OCI-LY1 (cell line): ENCODE data around the gene BDNF.

Experiments used
- H2AFZ ChIP-seq: fragments of 200-600 bp; sonication (generic), shearing (Covaris generic); 2 replicates; pipeline ENCODE4 v1.6.0; 2014; ENCODE audit warnings: antibody characterized with exemption, mild to moderate bottlenecking, low read length
- H3F3A ChIP-seq: fragments of 200-600 bp; sonication (generic), shearing (Covaris generic); 2 replicates; pipeline ENCODE4 v1.6.0; 2014; ENCODE audit warnings: mild to moderate bottlenecking, antibody characterized with exemption, low read length, moderate library complexity; ENCODE audit not compliant: insufficient read depth
- H3K27ac ChIP-seq: fragments of 200-600 bp; sonication (generic); 2 replicates; pipeline ENCODE4 v1.5.1; 2014; ENCODE audit warnings: low read length, mixed run types, mild to moderate bottlenecking, low read depth; ENCODE audit not compliant: poor library complexity, severe bottlenecking
- H3K27me3 ChIP-seq: fragments of 200-600 bp; sonication (generic); 2 replicates; pipeline ENCODE4 v1.6.0; 2014; ENCODE audit warnings: antibody characterized with exemption, mild to moderate bottlenecking, low read length, moderate library complexity; ENCODE audit not compliant: insufficient read depth
- H3K36me3 ChIP-seq: fragments of 200-600 bp; sonication (generic); 2 replicates; pipeline ENCODE4 v1.6.1; 2014; ENCODE audit warnings: mild to moderate bottlenecking, antibody characterized with exemption, low read length, moderate library complexity, mixed read lengths; ENCODE audit not compliant: insufficient read depth
- H3K4me1 ChIP-seq: fragments of 200-600 bp; sonication (generic); 2 replicates; pipeline ENCODE4 v1.5.1; 2014; ENCODE audit warnings: mild to moderate bottlenecking, low read length, moderate library complexity; ENCODE audit not compliant: insufficient read depth, severe bottlenecking
- H3K4me2 ChIP-seq: fragments of 200-600 bp; sonication (generic), shearing (Covaris generic); 2 replicates; pipeline ENCODE4 v1.6.1; 2014; ENCODE audit warnings: low read length
- H3K4me3 ChIP-seq: fragments of 200-600 bp; sonication (generic); 2 replicates; pipeline ENCODE4 v1.5.1; 2014; ENCODE audit warnings: low read length, low read depth, mild to moderate bottlenecking, mixed read lengths; ENCODE audit not compliant: poor library complexity, severe bottlenecking
- H3K79me2 ChIP-seq: fragments of 200-600 bp; shearing (Covaris generic); 2 replicates; pipeline ENCODE4 v1.6.1; 2016; ENCODE audit warnings: mixed run types, low read length, mixed read lengths; ENCODE audit not compliant: insufficient read depth
- H3K9ac ChIP-seq: fragments of 200-600 bp; sonication (generic), shearing (Covaris generic); 2 replicates; pipeline ENCODE4 v1.6.1; 2014; ENCODE audit warnings: mild to moderate bottlenecking, low read length, mixed read lengths
- H3K9me2 ChIP-seq: fragments of 200-600 bp; sonication (generic), shearing (Covaris generic); 2 replicates; pipeline ENCODE4 v1.6.1; 2014; ENCODE audit warnings: low read depth, mild to moderate bottlenecking, low read length, mixed read lengths
- H3K9me3 ChIP-seq: fragments of 200-600 bp; shearing (Covaris generic); 2 replicates; pipeline ENCODE4 v1.6.1; 2014; ENCODE audit warnings: low read length, mixed read lengths
- H4K20me1 ChIP-seq: fragments of 200-600 bp; sonication (generic), shearing (Covaris generic); 2 replicates; pipeline ENCODE4 v1.6.0; 2016; ENCODE audit warnings: mild to moderate bottlenecking, low read length; ENCODE audit not compliant: insufficient read depth
- CTCF ChIP-seq: fragments of 200-600 bp; sonication (generic), shearing (Covaris generic); IDR thresholded peaks from 2 replicates; pipeline ENCODE4 v1.5.1; 2017; ENCODE audit warnings: mild to moderate bottlenecking, antibody characterized with exemption, low read length, moderate library complexity, mixed read lengths
- EZH2 ChIP-seq: fragments of 200-600 bp; sonication (generic), shearing (Covaris generic); IDR thresholded peaks from 2 replicates; pipeline ENCODE4 v1.8.0; 2017; ENCODE audit warnings: borderline replicate concordance, mixed run types, mild to moderate bottlenecking, antibody characterized with exemption, low read length, moderate library complexity, mixed read lengths

Gene BDNF

GRCh38 chr11:27651711-27652110, 48.5 kb downstream of the BDNF start:
- Histone ChIP-seq H3K9me3 (no peaks in the 10 kb centered on the region), H3K36me3 (no peaks in the 10 kb centered on the region), H3K9ac (no peak overlapping the region), H2AFZ (no peak overlapping the region), H3K4me2 (no peak overlapping the region), H4K20me1 (no peaks in the 10 kb centered on the region), H3K4me1 (no peaks in the 10 kb centered on the region), H3K27ac (no peak overlapping the region), H3K27me3 (no peaks in the 10 kb centered on the region), H3K9me2 (no peaks in the 10 kb centered on the region), H3K4me3 (no peak overlapping the region), H3K79me2 (no peaks in the 10 kb centered on the region), H3F3A (no peaks in the 10 kb centered on the region)
- TF ChIP-seq CTCF: no peak
- no peak for TF ChIP-seq EZH2

- no peak overlapping the region for H3K27ac ChIP-seq
These were observed 49.3 kb downstream of the BDNF start for GRCh38 chr11:27650988-27651387.

DNA sequence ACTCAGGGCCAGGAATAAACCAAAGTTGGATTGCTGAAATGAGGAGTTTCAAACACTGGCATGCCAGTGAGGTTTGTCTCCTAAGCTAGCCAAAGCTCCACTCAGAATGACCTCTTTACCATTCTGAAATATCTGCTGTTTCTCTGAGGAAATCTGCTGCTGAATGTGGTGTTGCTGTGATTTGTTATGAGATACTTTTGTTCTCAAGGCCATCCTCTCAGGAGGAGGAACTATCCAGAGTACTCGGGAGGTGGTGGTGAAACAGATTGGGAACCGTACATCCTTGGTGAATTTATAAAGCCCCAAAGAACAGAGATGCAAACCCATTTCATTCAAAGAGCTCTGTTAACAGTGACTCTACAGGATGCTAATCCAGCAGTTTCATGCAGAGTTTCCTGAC, 50.5 kb downstream of the BDNF start:
- Histone ChIP-seq H2AFZ (no peak overlapping the region), H3K4me3 (no peak overlapping the region), H3F3A (no peaks in the 10 kb centered on the region), H4K20me1 (no peaks in the 10 kb centered on the region), H3K79me2 (no peaks in the 10 kb centered on the region), H3K9me2 (no peaks in the 10 kb centered on the region), H3K4me2 (no peak overlapping the region), H3K9me3 (no peaks in the 10 kb centered on the region), H3K27me3 (no peaks in the 10 kb centered on the region), H3K27ac (no peak overlapping the region), H3K36me3 (no peaks in the 10 kb centered on the region), H3K9ac (no peak overlapping the region), H3K4me1 (no peaks in the 10 kb centered on the region)
- no peak for TF ChIP-seq CTCF
- TF ChIP-seq EZH2: no peak

More at GRCh38 chr11:27650988-27651387, 49.3 kb downstream of the BDNF start:
- H4K20me1 ChIP-seq: no peaks in the 10 kb centered on the region
- H3F3A ChIP-seq: no peaks in the 10 kb centered on the region
- H3K4me3 ChIP-seq: no peak overlapping the region
- no peaks in the 10 kb centered on the region for H3K9me2 ChIP-seq
- no peaks in the 10 kb centered on the region for H3K36me3 ChIP-seq
- no peaks in the 10 kb centered on the region for H3K9me3 ChIP-seq
- H3K79me2 ChIP-seq: no peaks in the 10 kb centered on the region
- H3K4me1 ChIP-seq: no peaks in the 10 kb centered on the region
- H3K4me2 ChIP-seq: no peak overlapping the region
- H3K9ac ChIP-seq: no peak overlapping the region
- no peak overlapping the region for H2AFZ ChIP-seq
- H3K27me3 ChIP-seq: no peaks in the 10 kb centered on the region
- TF ChIP-seq EZH2 (no peak), CTCF (no peak)
